Transverse colon (tissue), 4 donors: ENCODE measurements around the gene DMRT1. TPM values are rescaled to one million over a fixed set of nuclear protein-coding genes. Genes with fewer than 3 reads are reported as not detected.

Source experiments
- DNase-seq: peaks from one replicate; pipeline ENCODE4 v3.0.0-alpha.2; 2019
- H3K27ac ChIP-seq, 4 donors: fragments of 200-600 bp; sonication (generic); 2 replicates each; pipeline ENCODE4 v1.5.1; 2016 to 2018; ENCODE audit warnings: inconsistent platforms in 4 of 4
- H3K27me3 ChIP-seq: fragments of 200-600 bp; sonication (generic); 2 replicates; pipeline ENCODE4 v1.5.1; 2017; ENCODE audit warnings: inconsistent platforms
- H3K36me3 ChIP-seq, 4 donors: fragments of 200-600 bp; sonication (generic); 2 replicates each; pipeline ENCODE4 v1.5.1; 2017 to 2019; ENCODE audit warnings: inconsistent platforms in 4 of 4
- H3K4me1 ChIP-seq, 4 donors: fragments of 200-600 bp; sonication (generic); 2 replicates each; pipeline ENCODE4 v1.5.1; 2017 to 2020; ENCODE audit warnings: inconsistent platforms in 4 of 4
- H3K4me3 ChIP-seq, 4 donors: fragments of 200-600 bp; sonication (generic); 1 replicate in 1 of 4; 2 replicates in 3 of 4; pipeline versions ENCODE4 v1.5.1 to v1.6.1; 2017 to 2019; ENCODE audit warnings: inconsistent platforms in 4 of 4
- H3K9me3 ChIP-seq, 2 donors: fragments of 200-600 bp; sonication (generic); 2 replicates each; pipeline ENCODE4 v1.5.1; 2017 to 2019; ENCODE audit warnings: inconsistent platforms in 2 of 2
- CTCF ChIP-seq, 5 experiments: fragments of 200-600 bp in 3 of 5; fragments of 450-650 bp in 2 of 5; sonication (generic) in 3 of 5; IDR thresholded peaks; 1 replicate in 2 of 5; 2 replicates in 3 of 5; pipeline ENCODE4 v1.5.1; 2016 to 2017; ENCODE audit warnings: antibody characterized with exemption in 5 of 5, inconsistent platforms in 3 of 5, mild to moderate bottlenecking in 2 of 5, moderate library complexity in 1 of 5
- EP300 ChIP-seq: sonication (generic); formaldehyde crosslinking; IDR thresholded peaks from one replicate; pipeline ENCODE4 v1.6.1; 2017; ENCODE audit warnings: antibody characterized with exemption, low read depth
- POLR2A ChIP-seq: fragments of 450-650 bp; IDR thresholded peaks from one replicate; pipeline ENCODE4 v1.6.1; 2016; ENCODE audit warnings: antibody characterized with exemption, mild to moderate bottlenecking, moderate library complexity
- POLR2AphosphoS5 ChIP-seq, 3 donors: sonication (generic); formaldehyde crosslinking; IDR thresholded peaks; one replicate each; pipeline ENCODE4 v1.6.1; 2016; ENCODE audit warnings: antibody characterized with exemption in 3 of 3
- WGBS, 2 donors: methylation state at CpG; one replicate each; pipeline ENCODE4 v1.1.5; 2018; ENCODE audit warnings: low coverage in 1 of 2; 5-methylcytosine and 5-hydroxymethylcytosine counted together
- in situ Hi-C, 4 donors: fragments of 200-750 bp; cut with MboI; loops; one replicate each; pipeline versions ENCODE4 v1.15.0 to v1.15.1; 2017; ENCODE audit warnings: low sequenced_read_pairs in 3 of 4, low pct_ligation_motif_present in 1 of 4, low pct_unique_long_range_greater_than_20kb in 1 of 4
- intact Hi-C: fragments of 100-400 bp; cut with DNase I; formaldehyde crosslinking; loops from one replicate; pipeline ENCODE4 v1.15.1; 2023; ENCODE audit warnings: low total_unique reads
- total RNA-seq, 4 donors: library from RNA; depleted of rRNA; stranded (reverse); fragments of >200 nt; gene quantifications; one replicate each; pipeline ENCODE4 v1.1.0, GENCODE V29; 2016

Gene DMRT1
- total RNA-seq, 4 donors from 2014 or later: not detected

DNA sequence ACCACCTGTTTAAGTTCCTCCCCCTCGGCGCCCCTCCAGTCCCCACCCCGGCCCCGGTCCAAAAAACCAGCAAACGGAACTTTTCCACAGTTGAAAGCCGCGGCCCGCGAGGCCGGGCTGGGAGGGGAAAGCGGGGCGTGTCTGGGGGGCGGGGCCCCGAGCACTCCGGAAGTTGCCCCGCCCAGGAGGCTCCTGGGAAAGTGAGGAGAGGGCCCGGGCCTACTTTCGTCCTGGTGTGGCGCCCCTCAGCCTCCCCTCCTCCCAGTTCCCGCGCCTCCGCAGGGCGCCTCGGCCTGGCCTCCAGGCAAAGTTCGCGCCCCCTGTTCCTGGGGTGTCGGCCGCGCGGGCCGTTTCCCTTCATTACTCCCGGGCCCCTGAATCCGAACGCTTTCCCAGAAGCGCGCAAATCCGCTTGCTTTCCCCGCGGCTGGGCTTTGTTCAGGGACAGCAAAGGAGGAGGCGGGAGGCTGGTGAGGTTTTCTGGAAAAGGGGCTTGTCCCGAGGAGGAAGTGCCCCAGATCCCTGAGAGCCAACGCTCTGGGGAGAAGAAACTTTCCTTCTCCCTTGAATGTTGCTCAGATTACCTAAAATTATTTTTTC lies 130.5 kb downstream of the DMRT1 start:
- Histone ChIP-seq H3K4me1 (peaks cover 10 to 51% (median 35%) of the 10 kb centered on the region in 4 donors), H3K4me3 (peak overlapping the region in 3 of 4 donors; percentile 36 to 51 (median 41)), H3K36me3 (no peaks in the 10 kb centered on the region), H3K27ac (no peak overlapping the region), H3K9me3 (no peaks in the 10 kb centered on the region), H3K27me3 (peaks cover 100% of the 10 kb centered on the region)
- peak; percentile 46 for DNase-seq
- 6% methylated on average over 42 of the region's 42 CpGs; no CpG with 5 or more reads in 1 of the 2 donors for WGBS, 2 donors
- intact Hi-C loops (no loop called here), in situ Hi-C loops (no loop called here)
- TF ChIP-seq POLR2AphosphoS5 (IDR thresholded peaks at IDR 0.05) (no peak), CTCF (IDR thresholded peaks at IDR 0.05) (no peak), POLR2A (no peak), EP300 (no peak)

- Histone ChIP-seq H3K36me3 (no peaks in the 10 kb centered on the region), H3K4me3 (peak overlapping the region in 3 of 4 donors; percentile 36 to 51 (median 41)), H3K27ac (no peak overlapping the region), H3K4me1 (peaks cover 10 to 52% (median 35%) of the 10 kb centered on the region in 4 donors), H3K27me3 (peaks cover 100% of the 10 kb centered on the region), H3K9me3 (no peaks in the 10 kb centered on the region)
- in situ Hi-C loops: no loop called here
- intact Hi-C loops: no loop called here
- TF ChIP-seq CTCF (IDR thresholded peaks at IDR 0.05) (no peak), EP300 (no peak), POLR2A (no peak), POLR2AphosphoS5 (IDR thresholded peaks at IDR 0.05) (no peak)
- 12% methylated on average over 37 of the region's 68 CpGs; no CpG with 5 or more reads in 1 of the 2 donors for WGBS, 2 donors
- DNase-seq: no peak
Observed at GRCh38 chr9:972501-973294, 131.2 kb downstream of the DMRT1 start.

- 17% methylated on average over 2 to 17 of the region's 17 CpGs for WGBS, 2 donors
- no peak for DNase-seq
- H3K27me3 ChIP-seq: peaks cover 100% of the 10 kb centered on the region
- intact Hi-C loops: no loop called here
- H3K9me3 ChIP-seq: no peaks in the 10 kb centered on the region
- no peak for TF ChIP-seq POLR2AphosphoS5 (IDR thresholded peaks at IDR 0.05)
- TF ChIP-seq POLR2A: no peak
- TF ChIP-seq CTCF (IDR thresholded peaks at IDR 0.05): no peak
- TF ChIP-seq EP300: no peak
- no peak overlapping the region for H3K4me3 ChIP-seq
- no peaks in the 10 kb centered on the region for H3K36me3 ChIP-seq
- in situ Hi-C loops: no loop called here
- H3K4me1 ChIP-seq: peaks cover 10 to 52% (median 35%) of the 10 kb centered on the region in 4 donors
- H3K27ac ChIP-seq: no peak overlapping the region
Observed at GRCh38 chr9:973295-973834, 131.9 kb downstream of the DMRT1 start.
